Neural progenitor cell (in vitro differentiated cells): Measurements from ENCODE around the gene APOD.
"Not testable (repeated sequence)": the region's sequence is repeated elsewhere in the genome, so short reads cannot be mapped to it uniquely, and the experiment has no call there.

ENCODE experiments used
- CTCF ChIP-seq: fragments of 200-600 bp; sonication (generic); IDR thresholded peaks from 2 replicates; pipeline ENCODE4 v1.5.1; 2017; ENCODE audit warnings: antibody characterized with exemption, mild to moderate bottlenecking
- EZH2 ChIP-seq: fragments of 200-600 bp; sonication (generic); IDR thresholded peaks from 2 replicates; pipeline ENCODE4 v1.6.1; 2017; ENCODE audit warnings: antibody characterized with exemption, mild to moderate bottlenecking, moderate library complexity

- TF ChIP-seq CTCF, EZH2: not testable (repeated sequence)
These were observed 15.8 kb upstream of the APOD start for GRCh38 chr3:195599516-195599915.
